ENCODE data around the gene HGS. TPM values are rescaled to one million over a fixed set of nuclear protein-coding genes. Genes with fewer than 3 reads are reported as not detected.

The HGS gene
- total RNA-seq, 1 experiment from 2014 or later, result 155 TPM

GRCh38 chr17:81676906-81677305 lies 6.9 kb upstream of the HGS start:
- in situ Hi-C loops (cut with HindIII; ENCODE audit: low pct_unique_long_range_greater_than_20kb, low sequenced_read_pairs), result no loop called here
- no peak for DNase-seq (ENCODE audit: low read depth, low spot score)

- in situ Hi-C loops (cut with HindIII; ENCODE audit: low pct_unique_long_range_greater_than_20kb, low sequenced_read_pairs), result no loop called here
- DNase-seq (ENCODE audit: low read depth, low spot score), result no peak
Measured at GRCh38 chr17:81680150-81680549, 3.7 kb upstream of the HGS start.

DNA sequence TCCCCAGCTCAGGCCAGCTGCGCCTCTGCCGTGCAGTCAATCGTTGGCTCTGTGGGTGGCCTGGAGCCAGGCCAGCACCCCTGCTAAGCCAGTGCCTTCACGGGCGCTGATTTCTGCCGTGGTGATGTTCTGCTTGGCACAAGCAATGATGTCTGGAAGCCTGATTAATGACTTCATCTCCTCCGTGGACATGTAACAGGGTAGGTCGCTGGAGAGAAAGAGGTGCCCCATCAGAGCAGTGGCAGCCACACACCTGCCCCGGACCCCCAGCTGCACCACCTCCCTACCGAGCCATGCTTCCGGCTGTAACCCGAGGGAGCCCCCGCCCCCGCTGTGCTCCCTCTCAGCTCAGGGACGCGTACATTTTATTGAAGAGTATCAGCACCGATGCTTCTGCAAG lies 2.1 kb upstream of the HGS start:
- no peak for DNase-seq (ENCODE audit: low read depth, low spot score)
- in situ Hi-C loops (cut with HindIII; ENCODE audit: low pct_unique_long_range_greater_than_20kb, low sequenced_read_pairs), result no loop called here

DNA sequence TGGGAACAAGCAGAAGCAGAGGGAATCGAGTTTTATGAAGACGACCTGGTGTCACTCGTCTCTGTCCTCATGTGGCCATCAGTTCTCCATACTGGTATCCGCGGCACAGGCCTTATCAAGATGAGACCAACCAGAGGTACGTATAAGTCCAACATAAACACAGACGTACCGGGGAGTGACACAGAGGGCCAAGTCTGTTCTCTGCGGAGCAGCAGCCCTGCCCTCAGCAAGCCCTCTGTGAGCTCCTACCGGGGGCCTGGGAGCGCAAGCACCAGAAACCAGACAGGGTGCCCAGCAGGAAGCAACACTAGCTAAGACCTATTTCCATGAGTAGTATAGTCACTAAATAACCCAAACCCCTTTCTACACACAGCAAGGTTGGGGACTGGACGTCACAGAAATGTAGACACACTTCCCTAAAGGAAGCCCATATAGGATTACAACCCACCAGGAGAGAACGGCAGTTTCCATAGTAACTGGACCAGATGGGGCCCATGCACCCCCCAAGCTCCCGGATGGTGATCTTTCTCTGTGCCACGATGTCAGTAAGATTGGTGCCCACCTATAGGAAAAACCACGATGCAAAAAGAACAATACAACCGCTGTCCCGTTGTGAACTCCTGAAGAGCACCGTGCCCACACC lies 1.1 kb upstream of the HGS start:
- in situ Hi-C loops (cut with HindIII; ENCODE audit: low pct_unique_long_range_greater_than_20kb, low sequenced_read_pairs), result no loop called here
- DNase-seq (ENCODE audit: low read depth, low spot score), result no peak

GRCh38 chr17:81683208-81683583 lies 615 bp upstream of the HGS start:
- in situ Hi-C loops (cut with HindIII; ENCODE audit: low pct_unique_long_range_greater_than_20kb, low sequenced_read_pairs), result no loop called here
- DNase-seq (ENCODE audit: low read depth, low spot score), result no peak

GRCh38 chr17:81684442-81684911 lies 666 bp downstream of the HGS start:
- peak; percentile 40 for DNase-seq (ENCODE audit: low read depth, low spot score)

GRCh38 chr17:81685108-81685507 lies 1.3 kb downstream of the HGS start:
- in situ Hi-C loops (cut with HindIII; ENCODE audit: low pct_unique_long_range_greater_than_20kb, low sequenced_read_pairs), result no loop called here
- peak; percentile 53 for DNase-seq (ENCODE audit: low read depth, low spot score)

More at GRCh38 chr17:81684442-81684911, 666 bp downstream of the HGS start:
- in situ Hi-C loops (cut with HindIII; ENCODE audit: low pct_unique_long_range_greater_than_20kb, low sequenced_read_pairs), result no loop called here

GRCh38 chr17:81686614-81687013 lies 2.8 kb downstream of the HGS start:
- DNase-seq (ENCODE audit: low read depth, low spot score), result no peak
- in situ Hi-C loops (cut with HindIII; ENCODE audit: low pct_unique_long_range_greater_than_20kb, low sequenced_read_pairs), result no loop called here

- no peak for DNase-seq (ENCODE audit: low read depth, low spot score)
- in situ Hi-C loops (cut with HindIII; ENCODE audit: low pct_unique_long_range_greater_than_20kb, low sequenced_read_pairs), result no loop called here
Measured at GRCh38 chr17:81687770-81688541, 4.1 kb downstream of the HGS start.

DNA sequence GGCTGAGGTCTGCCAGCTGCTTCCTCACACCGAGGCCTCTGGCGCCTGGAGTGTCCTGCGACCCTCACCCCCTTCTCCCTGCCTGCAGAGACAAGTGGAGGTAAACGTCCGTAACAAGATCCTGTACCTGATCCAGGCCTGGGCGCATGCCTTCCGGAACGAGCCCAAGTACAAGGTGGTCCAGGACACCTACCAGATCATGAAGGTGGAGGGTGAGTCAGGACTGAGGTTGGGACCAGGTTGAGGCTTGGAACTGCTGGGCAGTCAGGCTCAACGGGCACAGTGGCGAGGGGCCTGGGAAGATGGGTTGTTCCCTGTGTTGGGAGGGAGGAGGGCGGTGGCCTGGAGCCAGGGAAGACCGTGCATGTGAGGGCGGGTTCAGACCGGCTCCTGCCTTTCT lies 4.8 kb downstream of the HGS start:
- in situ Hi-C loops (cut with HindIII; ENCODE audit: low pct_unique_long_range_greater_than_20kb, low sequenced_read_pairs), result no loop called here
- DNase-seq (ENCODE audit: low read depth, low spot score), result no peak

DNA sequence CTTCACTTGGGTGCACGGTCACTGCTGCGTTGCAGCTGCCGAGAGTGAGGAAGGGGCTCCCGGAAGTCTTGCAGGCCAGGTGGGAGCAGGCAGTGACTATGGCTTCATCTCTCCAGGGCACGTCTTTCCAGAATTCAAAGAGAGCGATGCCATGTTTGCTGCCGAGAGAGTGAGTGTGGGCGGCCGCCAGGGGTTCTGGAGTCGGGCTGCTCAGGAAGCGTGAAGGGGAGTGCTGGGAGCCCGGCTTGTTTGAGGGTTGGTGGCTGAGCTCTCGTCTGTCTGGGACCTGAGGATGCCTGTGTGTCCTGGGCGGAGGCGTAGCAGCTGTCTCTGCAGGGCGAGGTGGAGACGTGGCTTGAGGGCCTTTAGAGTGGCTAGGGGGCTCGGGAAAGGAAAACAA lies 6.3 kb downstream of the HGS start:
- in situ Hi-C loops (cut with HindIII; ENCODE audit: low pct_unique_long_range_greater_than_20kb, low sequenced_read_pairs), result no loop called here
- no peak for DNase-seq (ENCODE audit: low read depth, low spot score)

GRCh38 chr17:81690549-81690948 lies 6.7 kb downstream of the HGS start:
- no peak for DNase-seq (ENCODE audit: low read depth, low spot score)
- in situ Hi-C loops (cut with HindIII; ENCODE audit: low pct_unique_long_range_greater_than_20kb, low sequenced_read_pairs), result no loop called here

DNA sequence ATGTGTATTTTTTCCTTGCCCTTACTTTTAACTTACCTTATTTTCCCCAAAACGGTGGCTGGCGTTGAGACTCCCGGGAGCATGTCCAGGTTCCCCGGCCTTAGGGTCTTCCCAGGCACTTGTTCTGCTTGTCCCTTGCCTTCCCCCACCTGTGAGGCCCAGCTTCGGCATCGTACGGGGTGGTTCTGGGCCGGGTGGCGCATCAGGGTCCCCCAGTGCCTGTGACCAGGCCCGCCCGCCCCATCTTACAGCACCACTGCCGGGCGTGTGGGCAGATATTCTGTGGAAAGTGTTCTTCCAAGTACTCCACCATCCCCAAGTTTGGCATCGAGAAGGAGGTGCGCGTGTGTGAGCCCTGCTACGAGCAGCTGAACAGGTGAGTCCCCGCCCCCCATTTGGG lies 7.4 kb downstream of the HGS start:
- in situ Hi-C loops (cut with HindIII; ENCODE audit: low pct_unique_long_range_greater_than_20kb, low sequenced_read_pairs), result no loop called here
- no peak for DNase-seq (ENCODE audit: low read depth, low spot score)

DNA sequence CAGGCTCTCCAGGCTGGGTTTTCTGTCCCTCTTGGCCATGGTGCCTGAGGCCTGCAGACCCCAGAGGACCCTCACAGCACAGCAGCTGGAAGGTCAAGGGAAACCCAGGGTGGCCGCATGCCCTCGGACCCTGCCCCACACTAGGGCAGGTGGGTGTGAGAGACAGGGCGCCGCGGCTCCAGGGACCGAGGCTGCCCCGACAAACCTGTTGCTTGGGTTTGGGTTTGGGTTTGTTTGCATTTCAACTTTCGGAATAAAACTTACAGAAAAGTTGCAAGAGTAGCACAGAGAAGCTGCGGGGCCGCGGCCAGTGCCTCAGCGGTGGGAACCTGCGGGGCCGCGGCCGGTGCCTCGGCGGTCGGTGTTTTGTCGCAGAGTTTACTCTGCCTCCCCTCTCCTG lies 7.8 kb downstream of the HGS start:
- in situ Hi-C loops (cut with HindIII; ENCODE audit: low pct_unique_long_range_greater_than_20kb, low sequenced_read_pairs), result no loop called here
- DNase-seq (ENCODE audit: low read depth, low spot score), result no peak

GRCh38 chr17:81693509-81694210 lies 9.8 kb downstream of the HGS start:
- peak; percentile 34 for DNase-seq (ENCODE audit: low read depth, low spot score)
- in situ Hi-C loops (cut with HindIII; ENCODE audit: low pct_unique_long_range_greater_than_20kb, low sequenced_read_pairs), result no loop called here

GRCh38 chr17:81694810-81695209 lies 11.0 kb downstream of the HGS start:
- no peak for DNase-seq (ENCODE audit: low read depth, low spot score)
- in situ Hi-C loops (cut with HindIII; ENCODE audit: low pct_unique_long_range_greater_than_20kb, low sequenced_read_pairs), result no loop called here

- DNase-seq (ENCODE audit: low read depth, low spot score), result no peak
- in situ Hi-C loops (cut with HindIII; ENCODE audit: low pct_unique_long_range_greater_than_20kb, low sequenced_read_pairs), result no loop called here
Measured at GRCh38 chr17:81695211-81695610, 11.4 kb downstream of the HGS start.

- in situ Hi-C loops (cut with HindIII; ENCODE audit: low pct_unique_long_range_greater_than_20kb, low sequenced_read_pairs), result no loop called here
- DNase-seq (ENCODE audit: low read depth, low spot score), result no peak
Measured at GRCh38 chr17:81695801-81696200, 12.0 kb downstream of the HGS start.

All from SK-MEL-5 (cell line).